GM19455 (cell line): ENCODE results near the gene PXDC1.
"Not testable (repeated sequence)": the region's sequence is repeated elsewhere in the genome, so short reads cannot be mapped to it uniquely, and the experiment has no call there.

ENCODE experiments used
- ATAC-seq: cut with Tn5 transposase; IDR thresholded peaks from one replicate; pipeline ENCODE4 v1.9.1; 2021; ENCODE audit not compliant: unreplicated experiment

The PXDC1 gene

GRCh38 chr6:3715285-3715684 is 36.2 kb downstream of the PXDC1 start:
- ATAC-seq, result no peak

DNA sequence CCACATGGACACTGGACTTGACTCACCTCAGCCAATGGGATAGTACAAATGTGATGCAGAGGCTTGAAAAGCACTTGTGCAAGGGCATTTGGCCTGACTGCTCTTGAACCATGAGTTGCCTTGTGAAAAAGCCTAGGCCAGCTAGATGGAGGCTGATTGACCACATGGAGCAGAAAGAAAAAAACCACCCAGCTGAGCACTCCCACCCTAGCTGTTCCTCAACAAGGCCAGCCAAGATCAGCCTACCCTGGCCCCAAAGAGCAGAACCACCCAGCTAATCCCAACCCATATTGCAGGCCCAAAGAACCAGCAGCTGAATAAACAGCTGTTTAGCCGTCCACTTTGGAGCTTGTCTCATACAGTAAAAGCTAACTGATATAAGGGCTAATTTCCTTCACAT is 36.7 kb downstream of the PXDC1 start:
- no peak for ATAC-seq

DNA sequence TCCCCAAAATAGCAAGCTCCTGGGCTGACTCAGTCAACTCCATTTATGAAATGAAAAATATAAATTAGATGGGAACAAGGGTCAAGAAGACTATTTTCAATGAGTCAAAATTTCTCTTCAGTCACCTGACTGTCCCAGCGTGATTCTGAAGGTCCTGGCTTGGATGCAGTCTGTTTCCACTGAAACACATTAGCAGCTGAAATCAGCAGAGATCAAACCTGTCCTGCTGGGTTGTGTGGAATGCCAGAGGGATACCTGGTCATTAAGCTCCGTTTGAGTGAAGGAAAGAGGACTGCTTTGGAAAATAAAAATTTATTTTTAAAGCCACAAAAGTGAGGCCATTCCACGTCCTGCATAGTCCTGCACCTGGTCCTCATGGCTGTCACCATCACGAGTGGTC is 37.4 kb downstream of the PXDC1 start:
- ATAC-seq, result no peak

- ATAC-seq, result no peak
Observed at GRCh38 chr6:3712827-3713665, 38.5 kb downstream of the PXDC1 start.

- no peak for ATAC-seq
Observed at GRCh38 chr6:3711776-3712175, 39.7 kb downstream of the PXDC1 start.

- ATAC-seq, result no peak
Observed at GRCh38 chr6:3710403-3710802, 41.1 kb downstream of the PXDC1 start.

DNA sequence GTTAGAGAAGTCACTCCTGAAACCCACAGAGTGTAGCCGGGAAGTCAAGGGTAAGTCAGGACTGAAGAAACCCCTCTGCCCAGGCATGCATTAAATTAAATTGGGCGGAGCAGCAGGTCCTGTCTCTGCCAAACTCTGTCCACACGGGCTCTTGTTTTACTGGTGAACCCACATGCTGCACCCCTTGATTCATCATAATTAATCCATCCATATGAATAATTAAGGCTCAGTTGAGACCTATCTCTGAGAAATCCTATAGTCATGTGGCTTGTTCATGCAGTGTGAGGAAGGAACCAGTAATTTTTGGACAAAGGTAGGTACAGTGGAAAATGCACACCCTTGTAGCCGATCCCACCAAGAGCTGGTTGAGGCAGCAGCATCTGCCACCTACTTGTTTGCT is 43.0 kb downstream of the PXDC1 start:
- ATAC-seq, result no peak

GRCh38 chr6:3707751-3708412 is 43.6 kb downstream of the PXDC1 start:
- ATAC-seq, result no peak

- ATAC-seq, result no peak
Observed at GRCh38 chr6:3707024-3707423, 44.5 kb downstream of the PXDC1 start.

DNA sequence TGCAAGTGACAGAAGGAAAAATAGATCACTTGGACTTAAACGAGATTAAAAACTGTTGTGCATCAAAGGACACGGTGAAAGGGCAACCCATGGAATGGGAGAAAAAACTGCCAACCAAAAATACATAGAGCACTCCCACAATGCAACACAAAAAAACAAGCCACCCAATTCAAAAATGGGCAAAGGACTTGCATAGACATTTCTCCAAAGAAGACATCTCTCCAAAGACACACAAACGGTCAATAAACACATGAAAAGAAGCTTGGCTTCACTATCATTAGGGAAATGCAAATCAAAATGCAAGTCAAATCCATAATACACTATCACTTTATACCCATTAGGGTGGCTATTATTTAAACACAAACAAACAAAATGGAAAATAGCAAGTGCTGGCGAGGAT is 45.0 kb downstream of the PXDC1 start:
- ATAC-seq, result no peak

GRCh38 chr6:3701631-3702030 is 49.9 kb downstream of the PXDC1 start:
- no peak for ATAC-seq

GRCh38 chr6:3699231-3699630 is 52.3 kb downstream of the PXDC1 start:
- ATAC-seq, result no peak

DNA sequence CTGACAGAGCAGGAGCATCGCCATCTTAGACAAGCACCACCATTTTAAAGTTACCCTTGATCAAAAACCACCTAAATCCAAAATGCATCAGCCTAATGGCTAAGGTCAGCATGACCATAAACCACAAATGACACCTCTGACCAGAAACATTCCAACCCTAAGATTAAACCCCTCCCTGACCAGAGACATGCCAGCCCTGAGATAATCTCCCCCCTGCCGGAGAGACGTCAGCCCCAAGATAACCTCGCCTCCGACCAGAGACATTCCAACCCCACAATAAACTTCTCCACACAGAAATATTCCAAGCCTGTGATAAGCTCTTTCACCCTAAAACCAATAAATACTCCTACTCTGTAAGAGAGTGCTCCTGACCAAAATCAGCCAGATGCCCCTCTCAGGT is 53.5 kb downstream of the PXDC1 start:
- no peak for ATAC-seq

DNA sequence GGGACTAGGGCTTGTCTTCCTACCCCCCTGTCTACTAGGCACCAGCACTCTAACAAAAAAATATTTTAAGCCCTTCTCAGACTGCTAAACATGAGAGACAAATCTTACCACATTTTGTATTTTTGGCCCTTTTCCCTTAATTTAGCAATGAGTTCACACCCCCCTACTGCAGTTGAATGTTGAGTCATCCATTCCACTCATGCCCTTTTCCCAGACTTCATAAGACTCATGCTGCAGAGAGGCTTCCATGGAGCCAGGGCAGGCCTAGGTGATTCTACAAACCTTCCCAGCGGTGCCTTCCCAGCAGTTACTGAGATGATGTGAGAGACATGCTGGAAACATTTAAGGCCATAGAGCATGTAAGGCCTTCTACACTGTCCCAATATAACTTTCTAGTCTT is 53.9 kb downstream of the PXDC1 start:
- ATAC-seq, result no peak

GRCh38 chr6:3696525-3697088 is 54.9 kb downstream of the PXDC1 start:
- no peak for ATAC-seq

GRCh38 chr6:3695065-3695817 is 56.3 kb downstream of the PXDC1 start:
- ATAC-seq, result no peak

- no peak for ATAC-seq
Observed at GRCh38 chr6:3693831-3694230, 57.7 kb downstream of the PXDC1 start.

DNA sequence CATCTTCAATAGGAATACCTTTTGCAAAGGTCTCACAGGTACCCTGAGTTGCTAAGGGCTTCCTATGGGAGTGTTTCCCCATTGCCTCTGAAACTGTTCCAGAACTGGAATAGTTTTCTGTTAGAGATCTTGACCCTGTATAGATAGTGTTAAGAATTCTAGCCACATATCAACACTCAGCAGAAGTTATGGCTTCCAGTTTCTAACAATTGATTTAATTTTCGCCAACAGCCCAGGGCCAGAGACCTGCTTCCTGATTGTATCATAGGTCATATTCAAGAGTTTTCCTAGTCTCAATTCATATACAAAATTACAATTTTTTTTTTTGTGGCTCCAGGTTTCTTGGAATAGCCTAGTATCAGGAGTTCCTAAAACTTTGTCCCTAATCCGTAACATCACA is 61.0 kb downstream of the PXDC1 start:
- ATAC-seq, result no peak

DNA sequence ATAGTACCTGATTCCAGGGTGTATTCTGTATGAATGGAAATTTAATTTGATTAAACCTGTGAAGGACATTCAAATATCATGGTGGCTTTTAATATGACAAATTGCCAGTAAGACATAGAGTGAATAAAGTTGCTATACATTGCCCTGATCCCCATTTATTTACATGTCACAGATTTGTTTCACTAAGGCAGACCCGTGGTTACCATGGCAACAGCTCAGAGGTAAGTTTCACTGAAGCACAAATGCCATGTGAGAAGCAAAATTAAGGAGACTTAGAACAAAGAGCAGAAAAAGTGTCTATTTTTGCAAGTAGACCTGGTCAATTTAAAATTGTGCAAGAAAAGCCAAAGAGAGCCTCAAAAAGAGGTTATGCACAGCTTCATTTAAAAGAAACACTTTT is 63.7 kb downstream of the PXDC1 start:
- ATAC-seq, result no peak

DNA sequence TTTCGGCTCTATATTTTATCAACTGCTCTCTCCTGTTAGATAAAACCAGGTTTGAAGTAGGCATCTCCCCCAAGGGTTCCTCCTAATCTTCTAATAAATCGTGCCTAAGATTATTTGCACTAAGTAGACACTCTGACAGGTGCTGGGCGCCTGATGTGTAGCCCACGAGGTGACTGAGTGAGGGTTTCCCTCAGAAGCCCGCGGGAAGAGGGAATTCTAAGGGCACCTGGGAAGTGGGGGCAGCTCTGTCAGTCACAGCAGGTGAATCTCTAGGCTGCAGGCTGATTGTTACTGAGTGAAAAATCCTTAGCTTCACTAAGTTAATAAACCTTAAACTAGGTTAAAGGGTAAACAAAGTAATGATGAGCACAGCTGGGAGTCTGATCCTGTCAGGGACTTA is 68.2 kb downstream of the PXDC1 start:
- ATAC-seq, result no peak

DNA sequence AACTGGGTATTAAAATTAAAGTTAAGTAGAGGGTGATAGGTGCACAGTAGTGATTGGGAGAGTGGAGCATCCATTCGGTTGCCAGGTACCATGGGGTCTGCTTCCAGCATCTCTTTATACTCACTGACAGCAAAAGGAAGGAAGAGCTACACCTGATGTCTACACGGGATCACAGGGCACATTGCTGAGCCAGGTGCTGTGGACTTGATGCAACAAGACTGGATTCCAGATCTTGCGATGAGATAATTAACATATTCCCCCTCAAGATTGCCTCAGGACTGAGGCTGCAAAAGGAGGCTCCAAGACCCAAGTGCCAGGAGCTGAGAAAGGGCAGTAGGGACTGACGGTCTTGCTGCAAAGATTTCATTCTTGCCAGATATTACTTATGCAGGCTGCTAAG is 72.6 kb downstream of the PXDC1 start:
- no peak for ATAC-seq

GRCh38 chr6:3677751-3678150 is 73.8 kb downstream of the PXDC1 start:
- not testable (repeated sequence) for ATAC-seq
